ENCODE data around the gene PCDHGA8. TPM values are rescaled to one million over a fixed set of nuclear protein-coding genes. Genes with fewer than 3 reads are reported as not detected.
"Not testable (repeated sequence)": the region's sequence is repeated elsewhere in the genome, so short reads cannot be mapped to it uniquely, and the experiment has no call there.

Gene PCDHGA8
- total RNA-seq = 0.54 TPM

DNA sequence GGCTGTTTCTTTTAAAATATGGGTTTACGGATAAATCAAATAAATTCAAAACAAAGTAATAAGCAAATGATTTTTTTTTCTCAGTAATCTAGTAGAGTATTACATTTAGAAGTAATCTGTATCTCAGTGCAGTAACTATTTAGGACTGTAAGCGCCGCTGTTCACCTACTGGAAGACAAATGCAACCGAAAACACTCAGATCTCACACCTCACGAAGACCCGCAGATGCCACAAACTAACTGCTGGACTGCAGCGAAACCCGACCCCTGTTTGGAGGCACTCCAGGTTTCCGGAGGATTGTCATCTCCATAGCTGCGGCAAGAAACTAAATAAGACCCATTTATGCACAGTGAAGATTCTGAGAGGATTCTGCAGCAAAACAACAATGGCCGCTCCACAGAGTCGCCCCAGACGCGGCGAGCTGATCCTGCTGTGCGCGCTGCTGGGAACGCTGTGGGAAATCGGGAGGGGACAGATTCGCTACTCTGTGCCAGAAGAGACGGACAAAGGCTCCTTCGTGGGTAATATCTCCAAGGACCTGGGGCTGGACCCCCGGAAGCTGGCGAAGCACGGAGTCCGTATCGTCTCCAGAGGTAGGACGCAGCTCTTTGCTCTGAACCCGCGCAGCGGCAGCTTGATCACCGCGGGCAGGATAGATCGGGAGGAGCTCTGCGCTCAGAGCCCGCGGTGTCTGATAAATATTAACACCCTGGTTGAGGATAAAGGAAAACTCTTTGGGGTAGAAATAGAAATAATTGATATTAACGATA, at the start of gene PCDHGA8:
Gene PCDHGA8, plus strand, starts transcription at position 205 of the 770 bp plus-strand sequence. Its CDS starts 181 bp downstream, at position 386.
- no peak for DNase-seq (ENCODE audit: low read depth in 2 of 3, low spot score in 2 of 3)

DNA sequence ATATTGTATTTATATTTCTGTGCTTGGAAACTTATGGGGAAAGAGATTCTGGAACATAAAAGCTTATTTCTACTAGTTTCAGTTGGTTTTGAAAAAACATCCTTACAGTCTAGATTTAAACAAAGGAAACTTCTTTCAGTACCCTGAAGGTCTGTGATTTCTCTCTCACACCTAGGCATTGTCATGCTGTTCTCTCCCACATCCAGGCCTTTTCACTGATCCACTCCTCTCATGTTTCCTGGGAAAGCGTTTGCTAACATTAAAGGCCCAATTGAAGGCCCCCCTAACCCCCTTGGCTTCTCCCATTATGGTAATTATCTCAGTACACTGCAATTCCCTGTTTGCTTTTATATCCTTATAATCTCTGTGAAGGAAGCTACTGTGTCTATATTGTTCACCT, 49.7 kb upstream of the PCDHGA8 start:
- DNase-seq (ENCODE audit: low read depth in 2 of 3, low spot score in 2 of 3) = no peak

DNA sequence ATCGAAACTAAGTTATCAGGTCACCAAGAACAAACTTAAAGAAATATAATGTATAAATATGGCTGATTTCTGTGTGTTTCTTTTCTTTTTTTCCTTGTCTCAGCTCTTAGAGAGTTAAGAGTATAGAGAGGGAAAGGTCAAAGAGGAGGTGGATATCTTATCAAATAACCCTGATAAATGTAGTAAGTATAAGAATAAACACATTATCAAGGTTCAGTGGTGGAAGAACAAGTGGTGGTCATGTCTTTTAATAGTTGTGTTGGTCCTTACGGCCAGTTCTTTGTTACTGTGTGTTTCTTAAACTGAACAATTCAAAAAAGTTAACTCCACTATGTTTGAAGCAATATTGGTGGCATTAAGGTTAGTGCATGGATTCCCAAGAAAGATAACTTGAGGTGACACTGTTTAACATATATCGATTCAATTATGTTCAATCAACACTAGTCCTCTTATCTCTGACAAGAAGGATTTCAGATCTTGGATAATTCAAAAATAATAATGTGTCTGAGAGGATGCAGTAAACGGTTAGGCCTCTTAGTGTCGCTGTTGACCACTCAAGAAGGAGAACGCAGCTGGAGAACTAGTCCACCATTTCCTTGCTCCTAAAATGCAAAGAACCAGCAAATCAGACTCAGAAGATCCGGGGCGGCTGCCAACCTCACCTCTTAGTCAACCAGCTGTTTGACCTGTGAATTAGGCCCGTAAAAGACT, 49.0 kb upstream of the PCDHGA8 start, which contains the start of gene PCDHGA3:
Gene PCDHGA3, plus strand, starts transcription at position 588 of the 711 bp plus-strand sequence. CDS start 205 bp downstream, outside the sequence.
- peak in 1 of 3 donors; percentile 52 for DNase-seq (ENCODE audit: low read depth in 2 of 3, low spot score in 2 of 3)

DNA sequence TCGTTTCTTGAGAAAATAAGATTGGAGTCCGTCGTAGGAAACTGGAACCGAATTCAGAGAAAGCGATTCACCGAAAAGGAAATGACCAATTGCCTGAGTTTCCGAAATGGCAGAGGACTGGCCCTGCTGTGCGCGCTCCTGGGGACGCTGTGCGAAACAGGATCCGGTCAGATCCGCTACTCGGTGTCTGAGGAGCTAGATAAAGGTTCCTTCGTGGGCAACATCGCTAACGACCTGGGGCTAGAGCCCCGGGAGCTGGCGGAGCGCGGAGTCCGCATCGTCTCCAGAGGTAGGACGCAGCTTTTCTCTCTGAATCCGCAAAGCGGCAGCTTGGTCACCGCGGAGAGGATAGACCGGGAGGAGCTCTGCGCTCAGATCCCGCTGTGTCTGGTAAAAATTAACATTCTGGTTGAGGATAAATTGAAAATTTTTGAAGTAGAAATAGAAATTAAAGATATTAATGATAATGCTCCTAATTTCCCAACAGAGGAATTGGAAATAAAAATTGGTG, 48.4 kb upstream of the PCDHGA8 start:
- DNase-seq (ENCODE audit: low read depth in 2 of 3, low spot score in 2 of 3) = no peak

GRCh38 chr5:141345327-141345726, 47.1 kb upstream of the PCDHGA8 start:
- no peak for DNase-seq (ENCODE audit: low read depth in 2 of 3, low spot score in 2 of 3)

GRCh38 chr5:141346017-141346416, 46.4 kb upstream of the PCDHGA8 start:
- DNase-seq (ENCODE audit: low read depth in 2 of 3, low spot score in 2 of 3) = not testable (repeated sequence)

DNA sequence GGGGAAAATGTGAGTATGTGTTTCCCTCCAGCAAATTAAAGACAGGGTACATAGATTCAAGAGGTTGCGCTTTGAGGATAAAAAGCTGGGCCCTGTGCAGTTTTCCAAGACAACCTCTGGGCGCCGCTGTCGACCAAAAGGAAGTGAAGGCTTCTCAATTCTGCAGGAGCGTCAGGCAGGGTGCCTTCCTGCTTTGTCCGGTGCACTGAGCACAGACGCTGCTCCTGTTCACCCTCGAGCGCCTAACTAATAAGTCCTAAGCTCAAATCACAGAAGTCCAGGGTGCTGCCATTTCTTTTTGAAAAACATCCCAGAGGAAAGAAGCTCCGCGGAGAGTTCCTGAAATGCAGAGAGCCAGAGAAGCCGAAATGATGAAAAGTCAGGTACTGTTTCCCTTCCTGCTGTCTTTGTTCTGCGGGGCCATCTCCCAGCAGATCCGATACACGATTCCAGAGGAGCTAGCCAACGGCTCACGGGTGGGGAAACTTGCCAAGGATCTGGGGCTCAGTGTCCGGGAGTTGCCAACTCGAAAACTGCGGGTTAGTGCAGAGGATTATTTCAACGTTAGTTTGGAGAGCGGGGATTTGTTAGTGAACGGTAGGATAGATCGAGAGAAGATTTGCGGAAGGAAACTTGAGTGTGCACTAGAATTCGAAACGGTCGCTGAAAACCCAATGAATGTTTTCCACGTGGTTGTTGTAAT, 42.4 kb upstream of the PCDHGA8 start, which contains the start of gene PCDHGB1:
Gene PCDHGB1, plus strand, starts transcription at position 183 of the 703 bp plus-strand sequence. Its CDS starts 162 bp downstream, at position 345.
- peak in 1 of 3 donors; percentile 31 for DNase-seq (ENCODE audit: low read depth in 2 of 3, low spot score in 2 of 3)

DNA sequence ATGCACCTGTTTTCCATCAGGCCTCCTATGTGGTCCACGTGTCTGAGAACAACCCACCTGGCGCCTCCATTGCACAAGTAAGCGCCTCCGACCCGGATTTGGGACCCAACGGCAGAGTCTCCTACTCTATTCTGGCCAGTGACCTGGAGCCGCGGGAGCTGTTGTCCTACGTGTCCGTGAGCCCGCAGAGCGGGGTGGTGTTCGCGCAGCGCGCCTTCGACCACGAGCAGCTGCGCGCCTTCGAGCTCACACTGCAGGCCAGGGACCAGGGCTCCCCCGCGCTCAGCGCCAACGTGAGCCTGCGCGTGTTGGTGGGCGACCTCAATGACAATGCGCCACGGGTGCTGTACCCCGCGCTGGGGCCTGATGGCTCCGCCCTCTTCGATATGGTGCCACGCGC, 40.8 kb upstream of the PCDHGA8 start:
- no peak for DNase-seq (ENCODE audit: low read depth in 2 of 3, low spot score in 2 of 3)

GRCh38 chr5:141354900-141355469, 37.4 kb upstream of the PCDHGA8 start, which contains the start of gene PCDHGA4:
PCDHGA4 (plus strand) TSS chr5:141355021; CDS start chr5:141355108, 87 bp downstream.
- DNase-seq (ENCODE audit: low read depth in 2 of 3, low spot score in 2 of 3) = peak in 1 of 3 donors; percentile 9

GRCh38 chr5:141355641-141356040, 36.8 kb upstream of the PCDHGA8 start:
- DNase-seq (ENCODE audit: low read depth in 2 of 3, low spot score in 2 of 3) = no peak

DNA sequence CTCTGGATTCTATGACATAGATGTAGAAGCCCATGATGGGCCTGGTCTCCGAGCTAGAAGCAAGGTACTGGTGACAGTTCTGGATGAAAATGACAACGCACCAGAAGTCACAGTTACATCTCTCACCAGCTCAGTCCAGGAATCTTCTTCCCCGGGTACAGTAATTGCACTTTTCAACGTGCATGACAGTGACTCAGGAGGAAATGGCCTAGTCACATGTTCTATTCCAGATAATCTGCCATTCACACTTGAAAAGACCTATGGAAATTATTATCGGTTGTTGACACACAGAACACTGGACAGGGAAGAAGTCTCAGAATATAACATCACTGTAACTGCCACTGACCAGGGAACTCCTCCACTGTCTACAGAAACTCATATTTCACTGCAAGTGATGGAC, 36.3 kb upstream of the PCDHGA8 start:
- DNase-seq (ENCODE audit: low read depth in 2 of 3, low spot score in 2 of 3) = no peak

- DNase-seq (ENCODE audit: low read depth in 2 of 3, low spot score in 2 of 3) = no peak
Observed at GRCh38 chr5:141356950-141357349, 35.5 kb upstream of the PCDHGA8 start.

GRCh38 chr5:141359790-141360426, 32.5 kb upstream of the PCDHGA8 start, which contains the start of gene PCDHGB2:
PCDHGB2 (plus strand) TSS chr5:141359994; CDS start chr5:141360136, 142 bp downstream.
- DNase-seq (ENCODE audit: low read depth in 2 of 3, low spot score in 2 of 3) = peak in 1 of 3 donors; percentile 62

- no peak for DNase-seq (ENCODE audit: low read depth in 2 of 3, low spot score in 2 of 3)
Observed at GRCh38 chr5:141360685-141361084, 31.7 kb upstream of the PCDHGA8 start.

GRCh38 chr5:141362719-141363118, 29.7 kb upstream of the PCDHGA8 start:
- no peak for DNase-seq (ENCODE audit: low read depth in 2 of 3, low spot score in 2 of 3)

DNA sequence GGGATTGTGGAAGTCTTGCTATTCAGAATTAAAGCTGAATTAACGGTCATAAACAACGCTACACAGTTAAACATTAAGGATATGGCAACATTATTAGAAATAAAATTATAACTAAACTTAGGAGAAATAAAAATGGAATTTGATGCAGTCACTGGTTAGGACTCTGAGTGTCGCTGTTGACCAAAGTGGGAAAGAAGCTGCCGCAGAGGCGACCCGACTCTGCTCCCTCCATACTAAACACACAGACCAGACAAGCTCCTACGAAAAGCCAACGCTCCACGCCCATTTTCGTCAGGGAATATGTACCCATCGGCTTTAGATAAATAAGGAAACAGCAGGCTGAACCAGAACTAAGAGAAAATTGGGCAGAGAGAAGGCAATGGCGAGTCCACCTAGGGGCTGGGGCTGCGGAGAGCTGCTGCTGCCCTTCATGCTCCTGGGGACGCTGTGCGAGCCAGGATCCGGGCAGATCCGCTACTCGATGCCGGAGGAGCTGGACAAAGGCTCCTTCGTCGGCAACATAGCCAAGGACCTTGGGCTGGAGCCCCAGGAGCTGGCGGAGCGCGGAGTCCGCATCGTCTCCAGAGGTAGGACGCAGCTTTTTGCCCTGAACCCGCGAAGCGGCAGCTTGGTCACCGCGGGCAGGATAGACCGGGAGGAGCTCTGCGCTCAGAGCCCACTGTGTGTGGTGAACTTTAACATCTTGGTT, 28.3 kb upstream of the PCDHGA8 start, which contains the start of gene PCDHGA5:
Gene PCDHGA5, plus strand, starts transcription at position 211 of the 709 bp plus-strand sequence. Its CDS starts 169 bp downstream, at position 380.
- no peak for DNase-seq (ENCODE audit: low read depth in 2 of 3, low spot score in 2 of 3)

DNA sequence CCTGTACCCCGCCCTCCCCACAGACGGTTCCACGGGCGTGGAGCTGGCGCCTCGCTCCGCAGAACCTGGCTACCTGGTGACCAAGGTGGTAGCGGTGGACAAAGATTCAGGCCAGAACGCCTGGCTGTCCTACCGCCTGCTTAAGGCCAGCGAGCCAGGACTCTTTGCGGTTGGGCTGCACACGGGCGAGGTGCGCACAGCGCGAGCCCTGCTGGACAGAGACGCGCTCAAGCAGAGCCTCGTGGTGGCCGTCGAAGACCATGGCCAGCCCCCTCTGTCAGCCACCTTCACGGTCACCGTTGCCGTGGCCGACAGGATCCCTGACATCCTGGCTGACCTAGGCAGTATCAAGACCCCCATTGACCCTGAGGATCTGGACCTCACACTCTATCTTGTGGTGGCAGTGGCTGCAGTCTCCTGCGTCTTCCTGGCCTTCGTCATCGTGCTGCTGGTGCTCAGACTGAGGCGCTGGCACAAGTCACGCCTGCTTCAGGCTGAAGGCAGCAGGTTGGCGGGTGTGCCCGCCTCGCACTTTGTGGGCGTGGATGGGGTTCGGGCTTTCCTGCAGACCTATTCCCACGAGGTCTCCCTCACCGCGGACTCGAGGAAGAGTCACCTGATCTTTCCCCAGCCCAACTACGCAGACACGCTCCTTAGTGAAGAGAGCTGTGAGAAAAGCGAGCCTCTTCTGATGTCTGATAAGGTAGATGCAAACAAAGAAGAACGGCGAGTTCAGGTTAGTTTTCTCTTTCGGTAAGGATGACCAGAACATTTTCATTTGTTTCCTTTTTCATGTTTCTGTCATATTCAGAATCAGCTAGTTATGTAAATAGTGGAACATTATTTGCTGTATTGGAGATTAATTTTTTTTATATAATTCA, 26.2 kb upstream of the PCDHGA8 start:
- DNase-seq (ENCODE audit: low read depth in 2 of 3, low spot score in 2 of 3) = no peak
